ENCODE measurements around the gene PRKAG2.

- TF ChIP-seq CTCF (IDR thresholded peaks at IDR 0.05; ENCODE audit: low read depth, low read length, poor library complexity, severe bottlenecking) (no peak), EZH2phosphoT487 (IDR thresholded peaks at IDR 0.05; ENCODE audit: borderline replicate concordance, low read length) (no peak)
Measured at GRCh38 chr7:151839451-151839921, 37.4 kb downstream of the PRKAG2 start.

All from DOHH2 (cell line).